GM21717 (cell line): Measurements from ENCODE around the gene XRCC3.

Source experiments
- ATAC-seq: cut with Tn5 transposase; IDR thresholded peaks from one replicate; pipeline ENCODE4 v1.9.1; 2021; ENCODE audit warnings: mild to moderate bottlenecking, moderate library complexity; ENCODE audit not compliant: unreplicated experiment

XRCC3 gene

DNA sequence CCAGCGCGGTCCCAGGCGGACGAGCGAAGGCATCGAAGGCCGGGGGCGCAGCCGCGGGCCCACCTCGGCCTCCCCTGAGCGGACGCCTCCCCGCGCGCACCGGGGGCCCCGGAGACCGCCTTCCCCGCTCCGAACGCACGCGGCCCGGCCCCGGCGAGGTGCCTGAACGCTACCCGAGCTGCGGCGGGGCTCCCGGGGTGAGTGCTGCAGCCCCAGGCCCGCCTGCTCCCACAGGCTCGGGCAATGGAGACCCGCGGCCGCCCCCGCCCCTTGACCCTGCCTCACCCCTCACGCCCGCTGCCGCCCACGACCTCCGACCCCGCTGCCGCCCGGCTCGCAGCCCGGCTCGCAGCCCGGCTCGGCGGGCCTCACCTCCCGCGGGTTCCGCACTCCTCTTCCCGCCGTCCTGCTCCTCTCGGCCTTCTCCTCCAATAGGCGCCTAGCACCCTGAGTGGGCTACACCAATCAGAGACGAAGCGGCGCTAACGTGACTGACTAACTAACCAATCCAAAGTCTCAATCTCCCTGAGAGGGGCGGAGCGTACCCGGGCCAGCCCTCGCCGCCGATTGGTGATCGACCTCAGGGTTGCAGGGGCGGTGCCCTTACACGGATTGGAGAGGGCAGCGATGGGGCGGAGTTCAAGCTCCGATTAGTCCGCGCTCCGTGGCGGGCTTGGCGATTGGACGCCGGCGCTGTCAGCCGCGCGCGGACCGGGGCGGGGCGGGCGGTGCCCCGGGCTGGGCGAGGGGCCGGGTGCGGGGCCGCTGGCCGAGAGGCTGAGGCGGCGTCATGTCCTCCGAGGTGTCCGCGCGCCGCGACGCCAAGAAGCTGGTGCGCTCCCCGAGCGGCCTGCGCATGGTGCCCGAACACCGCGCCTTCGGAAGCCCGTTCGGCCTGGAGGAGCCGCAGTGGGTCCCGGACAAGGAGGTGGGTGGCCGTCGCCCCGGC lies at the start of gene XRCC3, which contains the start of gene ZFYVE21:
Gene XRCC3 (minus strand): TSS at position 400 of the 949 bp plus-strand sequence. CDS start 4,364 bp downstream, outside the sequence.
Gene ZFYVE21 (plus strand): TSS at position 759 of the 949 bp plus-strand sequence. CDS start 32 bp downstream, at position 791.
- ATAC-seq = peak; percentile 94

DNA sequence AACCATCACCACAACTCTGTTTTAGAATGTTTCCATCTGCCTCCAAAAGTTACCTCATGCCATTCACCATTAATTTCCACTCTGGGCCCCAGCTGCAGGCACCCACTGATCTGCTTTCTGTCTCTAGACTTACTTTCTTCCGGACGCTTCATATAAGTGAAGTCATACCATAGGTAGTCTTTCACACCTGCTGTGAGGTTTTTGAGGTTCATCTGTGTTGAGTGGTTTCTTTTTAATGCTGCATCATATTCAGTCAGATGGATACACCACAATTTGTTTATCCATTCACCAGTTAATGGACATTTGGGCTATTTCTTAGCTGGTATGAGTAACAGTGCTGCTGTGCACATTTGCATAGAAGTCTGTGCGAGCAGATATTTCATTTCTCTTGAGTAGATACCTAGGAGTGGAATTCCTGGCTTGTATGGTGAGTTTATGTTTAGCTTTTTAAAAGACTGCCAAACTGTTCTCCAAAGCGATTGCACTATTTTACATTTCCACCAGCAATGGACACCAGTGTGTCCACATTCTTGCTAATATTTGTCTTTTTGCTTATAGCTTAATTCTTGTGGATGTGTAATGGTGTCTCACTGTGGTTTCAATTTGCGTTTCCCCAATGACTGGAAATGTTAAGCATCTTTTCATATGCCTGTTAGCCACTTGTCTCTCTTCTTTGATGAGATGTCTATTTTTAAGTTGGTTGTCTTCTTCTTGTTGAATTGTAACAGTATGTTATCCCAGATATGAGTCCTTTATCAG lies 48.7 kb upstream of the XRCC3 start:
- ATAC-seq = peak; percentile 72

DNA sequence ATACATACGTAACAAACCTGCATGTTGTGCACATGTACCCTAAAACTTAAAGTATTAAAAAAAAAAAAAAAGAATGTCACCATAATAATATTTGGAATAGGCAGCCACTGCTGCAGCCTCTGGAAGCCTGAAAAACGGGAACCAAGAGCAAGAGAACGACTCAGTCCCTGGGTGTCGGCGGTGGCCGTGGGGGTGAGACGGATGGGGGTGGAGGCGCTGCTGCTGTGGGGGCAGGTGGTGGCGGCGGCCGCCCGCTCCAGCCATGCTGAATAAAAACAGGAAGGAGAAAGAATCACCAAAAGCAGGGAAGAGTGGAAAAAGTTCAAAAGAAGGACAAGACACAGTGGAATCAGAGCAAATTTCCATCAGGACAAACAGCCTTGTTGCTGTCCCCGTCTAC lies 47.3 kb upstream of the XRCC3 start:
- ATAC-seq = no peak

DNA sequence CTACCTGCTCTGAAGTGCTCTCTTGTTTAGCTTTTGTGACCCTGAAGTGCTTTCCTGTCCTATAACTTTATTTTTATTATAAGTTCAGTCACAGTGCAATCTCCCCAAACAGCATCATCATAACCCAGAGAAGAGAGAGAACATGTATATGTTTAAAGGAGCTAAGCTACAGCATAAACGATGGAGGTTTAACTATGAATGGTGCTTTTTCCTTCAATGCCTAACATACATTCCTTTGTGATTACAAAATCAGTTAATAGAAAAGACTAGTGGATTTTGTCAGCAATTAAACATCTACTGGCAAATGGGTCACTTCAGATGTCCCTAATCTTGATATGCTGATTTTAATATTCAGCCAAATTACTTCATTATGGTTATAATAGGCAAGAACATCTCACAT lies 46.8 kb upstream of the XRCC3 start:
- ATAC-seq = no peak

DNA sequence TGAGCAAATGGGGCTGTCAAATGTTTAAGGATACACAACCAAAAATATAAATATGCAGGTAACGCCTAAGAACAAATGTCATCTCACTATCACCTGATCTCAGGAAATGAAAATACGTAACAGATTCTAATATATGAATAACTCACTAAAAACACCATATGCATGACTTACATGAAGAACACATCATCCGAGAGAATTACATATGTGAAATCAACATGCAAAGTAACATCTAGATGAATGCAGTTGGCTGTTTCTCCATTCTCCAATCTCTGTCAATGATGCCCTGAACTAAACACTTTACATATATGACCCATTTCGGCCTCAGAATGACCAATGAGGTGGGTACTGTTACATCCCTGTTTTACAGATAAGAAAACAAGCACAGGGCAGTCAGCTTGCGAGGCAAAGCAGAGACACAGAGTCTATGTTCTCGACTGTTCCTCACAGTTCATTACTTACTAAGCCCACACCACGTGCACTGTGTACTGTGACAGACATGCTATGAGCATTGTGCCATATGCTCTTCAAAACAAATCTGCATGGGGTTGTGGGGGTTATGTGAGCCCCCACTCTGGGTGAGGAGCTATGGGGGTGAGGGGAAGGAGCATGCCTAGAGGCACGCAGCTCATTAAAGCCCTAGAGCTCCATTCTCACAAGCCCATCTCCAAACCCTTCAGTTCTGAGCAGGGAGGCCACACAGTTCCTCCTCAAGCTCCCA lies 43.0 kb upstream of the XRCC3 start:
- no peak for ATAC-seq

DNA sequence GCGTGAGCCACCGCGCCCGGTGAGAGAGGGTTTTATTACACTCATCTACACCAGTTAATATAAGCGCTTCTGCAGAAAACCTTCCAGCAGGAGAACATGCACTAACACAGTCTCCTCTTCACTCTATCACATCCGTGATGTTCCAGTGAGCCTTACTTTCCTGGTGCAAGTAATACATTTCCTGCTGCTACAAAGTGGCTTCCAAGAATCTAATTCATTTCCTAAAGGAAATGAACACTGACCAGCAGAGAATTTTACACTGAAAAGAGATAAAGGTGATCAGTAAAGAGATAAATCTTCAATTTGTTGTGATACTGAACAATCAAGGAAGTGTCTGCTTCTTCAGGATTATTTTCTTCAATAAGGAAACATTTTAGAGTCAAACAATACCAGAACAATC lies 39.8 kb upstream of the XRCC3 start:
- no peak for ATAC-seq

DNA sequence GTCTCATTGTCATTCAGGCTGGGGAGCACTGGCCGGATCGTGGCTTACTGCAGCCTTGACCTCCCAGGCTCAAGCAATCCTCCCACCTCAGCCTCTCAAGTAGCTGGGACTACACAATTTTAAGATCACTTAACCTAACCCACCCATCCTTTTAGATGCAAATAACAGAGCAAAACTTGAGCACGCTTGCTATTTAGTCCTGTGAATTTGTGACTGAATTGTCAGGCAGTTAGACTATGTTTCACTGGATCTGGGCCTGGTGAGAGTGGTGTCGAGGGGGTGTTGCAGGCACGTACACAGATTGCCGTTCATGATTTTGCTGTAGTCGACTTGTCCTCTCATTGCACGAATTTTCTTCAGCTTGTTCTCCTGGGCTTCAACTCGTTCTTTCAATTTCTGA lies 38.5 kb upstream of the XRCC3 start:
- ATAC-seq = no peak

DNA sequence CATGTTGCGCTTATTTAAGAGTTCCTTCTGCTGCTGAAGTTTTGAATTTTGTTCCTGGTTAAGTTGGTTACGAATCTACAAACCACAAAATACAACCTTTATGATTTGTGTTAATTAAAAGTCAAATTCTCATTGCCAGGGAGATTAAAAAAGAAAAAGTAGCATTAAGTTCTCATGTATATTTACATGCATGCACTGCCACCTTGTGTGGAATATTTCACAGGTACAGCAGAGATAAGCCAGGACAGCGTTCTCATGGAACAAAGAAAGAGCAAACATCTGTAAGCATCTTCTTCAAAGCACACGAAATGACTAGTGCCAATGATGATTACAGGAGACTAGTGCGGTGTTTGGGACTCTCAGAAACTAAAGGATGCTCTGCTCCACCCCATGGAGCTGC lies 34.6 kb upstream of the XRCC3 start:
- ATAC-seq = no peak

DNA sequence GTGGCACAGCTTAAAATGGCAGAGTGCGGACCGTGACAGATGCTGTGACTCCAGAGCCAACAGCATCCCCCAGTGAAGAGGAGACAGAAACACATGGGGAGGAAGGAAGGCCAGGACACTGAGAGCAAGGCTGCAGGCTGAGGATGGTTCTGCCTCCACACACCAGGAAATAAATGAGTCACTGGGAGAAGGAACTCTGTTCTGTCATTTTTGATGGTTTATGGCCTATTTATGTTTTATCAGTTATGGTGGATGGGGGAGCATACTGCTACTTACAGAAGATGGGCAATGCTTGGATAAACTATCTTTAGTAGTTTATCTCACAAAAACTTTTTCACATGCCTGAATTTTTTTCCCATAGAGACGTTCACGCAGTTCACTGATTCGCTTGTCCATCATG lies 34.2 kb upstream of the XRCC3 start:
- no peak for ATAC-seq

DNA sequence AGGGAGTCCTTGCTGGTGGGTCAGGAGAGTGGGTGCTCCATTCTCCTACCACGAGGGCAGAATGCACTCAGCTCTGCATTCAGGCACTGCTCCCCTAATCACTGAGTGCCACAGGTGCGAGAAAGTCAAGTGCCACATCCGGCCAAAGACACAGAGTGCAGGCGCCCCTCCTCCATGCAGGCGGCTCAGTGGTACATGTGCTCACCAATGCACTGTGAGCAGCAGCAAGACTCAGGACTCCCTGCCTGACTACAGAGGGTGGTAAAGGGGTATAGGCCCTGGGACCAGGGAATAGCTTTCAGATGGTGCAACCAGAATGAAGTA lies 33.2 kb upstream of the XRCC3 start:
- ATAC-seq = no peak

DNA sequence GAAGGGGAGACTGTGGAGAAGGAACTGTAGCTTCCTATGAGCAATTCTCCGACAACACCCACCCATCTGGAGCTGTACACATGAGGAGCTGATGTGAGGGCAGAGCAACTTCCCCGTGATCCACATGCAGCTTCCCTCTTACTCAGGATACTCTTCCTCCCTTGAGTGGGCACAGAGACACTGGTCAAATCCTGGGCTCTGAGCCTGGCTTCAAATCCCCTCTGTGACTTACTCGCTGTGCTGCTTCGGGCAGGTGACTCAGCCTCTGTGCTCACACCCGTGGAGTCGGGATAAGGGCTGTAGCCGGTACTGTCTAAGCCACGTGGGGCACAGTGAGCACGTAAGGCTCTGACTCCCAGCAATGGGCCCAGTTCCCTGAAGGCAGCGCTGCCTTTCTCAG lies 31.4 kb upstream of the XRCC3 start:
- ATAC-seq = no peak

DNA sequence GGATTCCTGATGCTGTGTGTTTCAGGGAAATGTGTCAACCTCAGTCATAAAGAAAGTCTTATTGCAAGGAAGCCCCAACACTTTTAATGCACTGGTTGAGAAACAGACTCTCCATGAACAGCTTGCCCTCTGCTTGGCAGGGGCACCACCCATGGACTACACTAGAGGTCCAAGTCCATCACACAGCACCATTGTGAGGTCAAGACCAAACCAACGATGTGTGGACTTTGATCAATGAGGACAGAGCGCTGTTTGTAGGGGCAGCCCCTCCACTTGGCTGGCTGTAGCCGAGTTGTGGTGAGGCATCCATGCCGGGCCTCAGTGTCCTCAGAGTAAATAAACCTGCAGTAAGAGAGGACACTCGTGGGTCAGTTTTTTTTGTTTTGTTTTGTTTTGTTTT lies 30.2 kb upstream of the XRCC3 start:
- no peak for ATAC-seq

DNA sequence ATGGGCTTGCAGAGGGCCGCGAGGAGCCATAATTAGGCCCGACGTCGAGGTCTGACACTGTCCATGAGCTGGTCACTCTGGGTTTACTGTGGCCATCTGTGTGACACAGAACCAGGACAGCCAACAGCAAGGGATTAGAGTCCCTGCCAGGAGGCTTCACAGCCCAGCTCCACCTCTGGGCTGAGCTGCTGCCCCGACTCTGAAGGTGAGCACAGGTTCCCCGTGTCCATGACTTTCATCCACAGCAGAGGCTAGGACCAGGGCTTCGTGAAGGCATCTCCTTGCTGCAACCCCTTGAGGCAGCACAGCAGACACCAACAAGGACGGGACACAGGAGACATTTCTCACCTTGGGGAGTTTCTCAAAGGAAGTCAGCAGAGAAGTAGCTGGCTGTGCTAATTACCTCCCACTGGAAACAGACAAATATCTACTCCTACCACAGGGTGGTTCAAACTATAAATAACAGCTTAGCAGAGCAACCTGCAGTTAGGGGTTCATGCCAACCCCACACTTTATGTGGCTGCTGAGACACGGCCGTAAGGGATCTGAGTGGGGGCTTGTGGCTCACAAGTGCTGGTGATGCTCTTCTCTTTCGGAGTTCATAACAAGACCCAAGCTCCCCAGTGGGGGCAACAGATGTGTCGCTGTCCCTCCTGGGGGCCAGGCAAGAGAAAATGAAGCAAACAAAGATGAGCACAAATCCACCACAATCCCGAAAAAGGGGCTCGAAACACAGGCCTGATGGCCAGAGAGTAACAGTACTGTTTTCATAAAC lies 29.6 kb upstream of the XRCC3 start:
- no peak for ATAC-seq

DNA sequence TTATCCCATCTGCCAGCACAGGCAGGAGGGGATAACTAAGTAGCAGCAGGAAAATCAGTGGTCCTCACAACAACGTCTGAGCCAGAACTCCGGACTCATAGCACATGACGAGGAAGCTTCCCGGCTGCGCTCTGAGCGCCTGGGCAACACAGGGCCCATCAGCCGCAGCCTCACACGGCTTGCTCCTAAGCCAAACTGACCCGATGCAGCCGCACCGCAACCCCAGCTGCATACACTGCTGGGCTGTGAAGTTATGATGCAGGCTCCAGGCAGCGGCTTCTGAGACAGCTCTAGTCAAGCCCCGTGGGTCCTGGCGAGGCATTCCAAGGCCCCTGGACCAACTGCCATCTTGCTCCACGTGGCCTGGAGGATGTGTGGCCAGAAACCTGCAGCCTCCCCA lies 28.4 kb upstream of the XRCC3 start:
- no peak for ATAC-seq

DNA sequence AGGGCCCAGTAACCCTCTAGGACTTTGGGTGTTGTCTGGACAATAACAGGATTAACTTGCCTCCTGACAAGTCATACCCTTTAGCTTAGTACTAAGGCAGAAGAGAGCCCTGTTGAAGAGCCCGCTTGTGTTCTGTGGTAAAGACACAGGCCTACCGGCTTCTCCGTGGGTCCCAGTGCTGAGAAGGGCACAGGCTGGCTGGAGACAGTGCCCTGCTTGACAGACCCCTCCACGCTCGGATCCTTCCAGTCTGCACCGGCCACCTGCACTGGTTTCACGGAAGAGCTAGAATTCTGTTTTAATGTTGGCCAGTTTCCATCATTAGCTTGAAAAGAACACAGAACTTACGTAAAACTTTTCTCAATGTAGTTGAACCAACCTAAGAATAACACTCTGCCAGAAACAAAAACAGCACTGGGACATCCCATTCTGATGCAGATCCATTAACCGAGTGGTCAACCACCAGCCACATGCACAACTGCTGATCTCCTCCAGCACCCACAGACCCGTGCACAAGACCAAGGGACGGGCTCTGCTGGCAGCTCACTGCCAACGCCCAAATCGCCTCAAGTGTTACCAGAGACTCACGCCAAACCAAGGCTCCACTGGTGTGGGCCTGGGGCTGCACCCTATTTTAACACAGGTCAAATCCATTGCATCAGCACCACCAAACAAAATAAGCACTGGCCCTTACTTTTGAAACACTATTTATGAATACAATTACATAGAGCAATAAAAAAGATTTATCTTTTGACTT lies 27.4 kb upstream of the XRCC3 start:
- no peak for ATAC-seq

DNA sequence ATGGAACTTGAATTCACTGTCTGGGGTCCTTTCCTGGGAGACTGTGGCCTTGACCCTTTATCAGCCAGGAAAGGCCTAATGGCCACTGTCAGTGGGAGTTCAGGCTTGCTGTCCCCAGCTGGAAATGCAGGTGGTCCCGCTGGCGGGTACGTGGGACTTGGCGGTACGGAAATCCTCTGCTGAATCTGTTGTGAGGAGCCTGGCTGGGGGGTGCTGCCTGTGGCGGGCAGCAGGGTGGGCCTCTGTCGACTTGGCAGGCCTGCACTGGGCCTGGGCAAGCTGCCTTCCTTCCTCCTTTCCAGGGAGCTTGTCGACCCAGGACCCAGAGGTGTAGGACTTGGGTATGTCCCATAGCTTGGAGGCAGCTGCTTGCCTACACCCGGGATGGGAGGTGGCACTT lies 26.6 kb upstream of the XRCC3 start:
- no peak for ATAC-seq

DNA sequence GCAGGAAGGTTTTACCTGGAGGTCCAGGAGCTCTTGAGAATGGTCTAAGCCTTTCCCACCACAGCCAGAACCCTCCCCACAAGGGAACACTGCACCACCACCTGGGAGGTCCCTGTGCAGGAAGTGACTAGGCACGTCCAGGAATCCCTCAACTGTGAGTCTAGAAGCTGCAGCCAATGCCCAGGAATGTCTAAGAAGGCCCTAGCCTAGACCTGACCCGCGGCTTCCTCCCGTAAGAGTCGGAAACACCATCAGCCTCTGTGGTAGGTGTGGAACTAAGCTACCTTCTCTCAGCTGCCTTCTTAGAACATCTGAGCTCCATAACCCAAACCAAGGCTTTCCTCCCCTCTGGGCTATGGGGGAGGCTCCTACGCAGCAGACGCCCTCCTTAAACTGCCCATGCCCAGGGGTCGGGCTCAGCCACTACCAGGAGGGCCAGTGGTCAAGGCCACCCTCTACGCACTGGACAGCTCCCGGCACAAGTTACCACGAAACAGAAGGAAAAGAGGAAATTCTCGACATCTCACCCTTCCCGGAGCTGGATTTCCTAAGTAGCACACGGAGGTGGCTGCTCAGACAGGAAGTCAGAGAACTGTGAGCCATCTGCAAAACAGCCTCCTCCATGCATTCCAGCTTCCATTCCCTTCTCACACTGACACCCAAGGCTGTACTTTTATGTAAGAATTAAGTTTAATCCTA lies 25.9 kb upstream of the XRCC3 start:
- no peak for ATAC-seq

DNA sequence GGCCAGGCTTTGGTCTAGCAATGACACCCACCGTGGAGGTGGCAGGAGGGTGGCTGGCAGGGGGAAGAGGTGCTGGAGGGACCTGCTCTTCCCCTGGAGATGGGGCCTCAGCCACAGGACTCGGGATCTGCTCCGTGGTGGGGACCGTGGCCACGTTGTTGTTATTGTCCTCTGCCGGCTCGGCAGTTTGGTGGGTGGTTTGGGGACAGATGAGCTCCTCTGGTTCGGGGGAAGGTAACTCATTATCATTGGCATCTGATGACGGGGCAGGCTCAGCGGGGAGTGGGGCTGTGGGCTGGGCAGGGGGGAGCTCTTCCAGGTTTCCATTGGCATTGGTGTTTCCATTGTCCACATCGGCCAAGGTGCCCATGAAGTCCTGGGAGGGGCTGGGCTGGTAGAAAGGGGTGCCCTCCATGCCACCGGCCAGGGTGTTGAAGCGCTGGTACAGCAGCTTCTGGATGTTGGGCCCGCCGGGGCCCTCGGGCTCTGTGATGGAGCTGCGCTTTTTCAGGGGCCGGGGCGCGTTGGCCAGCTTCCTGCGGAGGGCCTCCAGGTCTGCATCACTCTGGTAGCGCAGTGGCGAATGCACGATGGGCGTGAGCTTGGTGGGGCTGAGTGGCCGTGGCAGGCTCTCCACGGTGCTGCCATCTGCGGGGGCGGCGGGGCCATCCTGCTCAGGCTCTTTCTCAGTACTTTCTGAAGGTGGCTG lies 24.7 kb upstream of the XRCC3 start:
- ATAC-seq = no peak

DNA sequence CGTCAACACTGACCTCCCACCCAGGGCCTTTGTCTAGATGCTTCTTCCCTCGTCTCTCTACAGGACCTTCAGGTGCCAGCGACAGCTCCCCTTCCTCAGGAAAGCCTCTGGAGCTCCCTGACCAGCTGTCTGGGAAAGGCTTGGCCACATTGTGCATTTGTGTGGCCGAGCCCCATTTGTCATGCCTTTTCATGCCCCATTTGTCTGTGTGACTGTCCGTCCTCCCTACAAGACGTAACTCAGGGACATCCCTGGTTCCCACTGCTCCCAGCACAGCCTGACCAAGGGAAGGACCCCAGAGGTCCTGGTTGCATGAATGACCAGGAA lies 24.2 kb upstream of the XRCC3 start:
- no peak for ATAC-seq
